G401 (cell line): ENCODE data around the gene SND1. TPM values are rescaled to one million over a fixed set of nuclear protein-coding genes. Genes with fewer than 3 reads are reported as not detected.
A peak's percentile ranks its signal among the peaks of the same experiment; 100 is the strongest.

Experiments
- DNase-seq: peaks from one replicate; pipeline ENCODE4 v3.0.0-alpha.2; 2015; ENCODE audit warnings: low spot score
- in situ Hi-C: cut with HindIII; loops from 2 replicates; pipeline ENCODE4 v1.10.0; 2016; ENCODE audit warnings: low sequenced_read_pairs, mixed read lengths
- total RNA-seq: library from RNA; depleted of rRNA; stranded (reverse); fragments of >200 nt; shearing (Covaris generic); gene quantifications from 2 replicates; pipeline ENCODE4 v1.2.3, GENCODE V29; 2014

The SND1 gene
- total RNA-seq, 1 experiment from 2014 or later: 98.0 TPM

DNA sequence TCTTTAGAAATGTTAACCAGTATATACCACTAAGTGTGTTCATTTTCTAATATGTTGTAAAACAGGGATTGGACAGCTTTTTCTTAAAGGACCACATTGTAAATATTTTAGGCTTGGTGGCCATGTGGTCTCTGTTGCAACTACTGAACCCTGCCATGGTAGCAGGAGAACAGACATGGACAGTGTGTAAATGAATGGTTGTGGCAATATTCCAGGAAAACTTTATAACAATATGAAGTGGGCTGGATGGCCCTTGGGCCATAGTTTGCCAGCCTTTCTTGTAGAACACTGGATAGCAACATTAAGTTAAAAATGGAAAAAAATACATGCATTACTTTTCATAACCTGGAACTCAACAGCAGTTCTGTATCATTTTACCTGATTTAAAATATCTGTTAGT is 61.0 kb downstream of the SND1 start:
- DNase-seq: no peak
- in situ Hi-C loops: loop anchor here (25.0 kb wide), 1 partner anchor 499 kb away; no protein-coding TSS in a partner anchor

- DNase-seq: peak; percentile 99
- in situ Hi-C loops: loop anchor here (25.0 kb wide), 1 partner anchor 499 kb away; no protein-coding TSS in a partner anchor
Observed at GRCh38 chr7:127713758-127714157, 61.8 kb downstream of the SND1 start.

DNA sequence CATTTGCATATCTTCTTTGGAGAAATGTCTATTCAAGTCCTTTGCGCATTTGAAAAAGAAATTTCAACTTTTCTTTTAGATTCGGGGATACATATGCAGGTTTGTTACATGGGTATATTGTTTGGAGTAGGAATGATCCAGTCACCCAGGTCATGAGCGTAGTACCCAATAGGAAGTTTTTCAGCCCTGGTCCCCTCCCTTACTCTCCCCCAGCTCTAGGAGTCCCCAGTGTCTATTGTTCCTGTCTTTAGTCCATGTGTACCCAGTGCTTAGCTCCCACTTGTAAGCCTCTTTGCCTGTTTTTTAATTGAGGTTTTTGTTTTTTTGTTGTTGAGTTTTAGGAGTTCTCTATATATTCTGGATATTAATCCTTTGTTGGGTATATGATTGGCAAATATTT is 63.3 kb downstream of the SND1 start:
- no peak for DNase-seq
- in situ Hi-C loops: loop anchor here (25.0 kb wide), 1 partner anchor 497 kb away; no protein-coding TSS in a partner anchor

DNA sequence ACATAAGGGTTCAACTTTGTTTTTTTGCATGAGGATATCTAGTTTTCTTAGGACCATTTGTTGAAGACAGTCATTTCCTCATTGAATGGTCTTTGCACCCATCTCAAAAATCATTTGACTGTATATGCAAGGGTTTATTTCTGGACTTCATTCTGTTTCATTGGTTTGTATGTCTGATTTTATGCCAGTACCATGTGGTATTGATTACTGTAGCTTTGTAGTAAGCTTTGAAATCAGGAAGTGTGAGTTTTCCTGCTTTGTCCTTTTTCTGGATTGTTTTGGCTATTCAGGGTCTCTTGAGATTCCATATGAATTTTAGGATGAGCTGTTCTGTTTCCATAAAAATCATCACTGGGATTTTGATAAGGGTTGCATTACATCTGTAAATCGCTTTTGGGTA is 63.9 kb downstream of the SND1 start:
- in situ Hi-C loops: loop anchor here (25.0 kb wide), 1 partner anchor 496 kb away; no protein-coding TSS in a partner anchor
- DNase-seq: no peak

DNA sequence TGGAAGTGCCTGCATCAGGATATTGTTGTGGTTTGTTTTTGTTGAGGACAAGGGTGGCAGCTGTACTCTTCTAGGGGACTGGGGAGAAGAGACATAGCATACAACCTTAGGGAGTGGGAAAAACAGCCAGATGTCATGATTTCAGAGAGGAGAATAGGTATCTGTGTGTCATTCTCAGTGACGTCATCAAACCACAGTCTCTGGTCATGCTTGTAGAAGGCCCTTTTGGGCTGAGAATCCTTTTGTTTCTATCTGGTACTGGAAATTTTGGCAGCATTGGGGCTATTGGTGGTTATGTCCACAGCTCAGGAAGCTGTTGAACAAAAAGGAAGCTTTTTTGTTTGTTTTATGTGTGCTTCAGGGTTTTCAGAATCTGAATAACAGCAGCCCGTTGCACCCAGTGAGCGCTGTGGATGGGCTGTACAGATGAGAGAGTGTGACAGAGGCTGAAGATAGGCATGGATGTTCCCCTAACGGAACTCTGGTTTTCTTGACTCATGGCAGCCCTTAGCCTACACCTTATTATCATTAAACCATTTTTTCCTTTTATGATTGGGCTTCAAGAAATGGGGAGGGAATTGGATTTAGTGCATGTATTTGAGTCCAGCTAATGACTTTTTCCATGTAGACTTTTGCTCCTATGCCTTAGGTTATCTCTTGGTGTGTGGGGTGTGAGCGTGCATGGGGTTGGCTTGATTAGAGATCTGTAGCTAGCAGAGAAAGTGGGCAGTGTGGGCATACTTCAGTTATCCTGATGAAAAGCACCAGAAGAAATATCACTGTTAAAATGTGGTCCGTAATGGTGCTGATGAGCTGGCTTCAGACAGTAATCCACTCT is 65.7 kb downstream of the SND1 start:
- no peak for DNase-seq
- in situ Hi-C loops: loop anchor here (25.0 kb wide), 1 partner anchor 495 kb away; no protein-coding TSS in a partner anchor

DNA sequence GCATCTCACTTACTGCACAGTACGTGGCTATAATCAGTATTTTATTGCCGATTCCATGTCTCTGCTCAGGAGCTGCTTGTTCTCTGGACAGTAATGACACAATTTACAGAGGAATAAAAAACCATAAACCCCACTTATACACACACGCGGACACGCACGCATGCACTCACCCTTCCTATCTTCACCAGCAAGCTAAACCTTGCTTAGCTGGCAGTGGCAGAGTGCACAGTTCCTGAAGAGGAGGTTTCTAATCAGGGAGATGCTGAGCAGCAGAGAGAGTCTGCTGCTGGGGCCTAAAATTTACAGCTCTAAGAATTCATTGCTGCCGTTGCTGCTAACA is 66.3 kb downstream of the SND1 start:
- peak; percentile 75 for DNase-seq

DNA sequence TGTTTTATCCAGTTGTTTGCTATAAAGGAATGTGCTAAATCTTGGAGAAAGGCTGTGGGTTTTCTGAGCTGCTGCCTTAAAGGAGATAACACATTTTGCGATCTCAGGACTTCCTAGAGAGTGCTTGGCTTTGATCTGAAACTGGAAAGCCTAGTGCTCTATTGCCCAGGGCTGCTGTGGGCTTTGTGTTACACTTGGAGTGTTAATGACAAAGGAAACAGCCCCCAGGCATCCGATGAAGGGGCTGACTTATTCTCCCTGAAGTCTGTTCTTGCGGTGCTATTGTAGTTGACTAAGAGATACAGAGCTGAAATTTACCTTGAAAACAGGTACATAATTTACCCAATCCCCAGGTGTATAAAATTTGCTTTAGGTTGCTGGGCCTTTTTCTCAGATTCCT is 74.5 kb downstream of the SND1 start:
- in situ Hi-C loops: no loop called here
- no peak for DNase-seq

More for the DNA sequence above, 66.3 kb downstream of the SND1 start:
- in situ Hi-C loops: loop anchor here (25.0 kb wide), 1 partner anchor 494 kb away; no protein-coding TSS in a partner anchor

DNA sequence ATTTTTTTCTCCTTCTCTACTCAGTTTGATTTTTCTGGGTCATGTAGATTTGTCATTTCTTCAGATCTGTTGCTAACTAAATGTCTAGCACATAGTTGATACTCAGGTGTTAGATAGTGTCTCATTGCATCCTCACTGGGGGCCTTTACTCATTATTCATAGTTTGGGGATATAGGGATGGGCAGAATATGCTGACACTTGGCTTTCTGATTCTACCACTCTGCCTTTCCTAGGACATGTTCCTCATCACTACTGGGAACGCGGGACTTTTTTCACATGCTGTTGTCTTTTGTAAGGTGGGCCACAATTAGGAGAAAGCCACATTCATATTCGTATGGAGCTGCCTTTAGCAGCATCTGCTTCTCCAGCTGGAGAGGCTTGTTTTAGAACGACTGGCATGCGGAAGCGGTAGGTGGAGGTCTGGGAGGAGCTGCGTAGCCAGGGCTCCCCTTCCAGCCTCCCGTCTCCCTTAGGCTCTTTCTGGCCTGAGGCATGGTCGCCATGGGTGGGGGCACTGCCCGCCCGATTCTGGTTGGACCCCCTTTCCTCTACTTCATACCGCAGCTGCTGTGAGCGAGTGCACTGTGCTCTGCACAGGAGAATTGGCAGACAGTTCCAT is 78.8 kb downstream of the SND1 start:
- DNase-seq: no peak
- in situ Hi-C loops: no loop called here

DNA sequence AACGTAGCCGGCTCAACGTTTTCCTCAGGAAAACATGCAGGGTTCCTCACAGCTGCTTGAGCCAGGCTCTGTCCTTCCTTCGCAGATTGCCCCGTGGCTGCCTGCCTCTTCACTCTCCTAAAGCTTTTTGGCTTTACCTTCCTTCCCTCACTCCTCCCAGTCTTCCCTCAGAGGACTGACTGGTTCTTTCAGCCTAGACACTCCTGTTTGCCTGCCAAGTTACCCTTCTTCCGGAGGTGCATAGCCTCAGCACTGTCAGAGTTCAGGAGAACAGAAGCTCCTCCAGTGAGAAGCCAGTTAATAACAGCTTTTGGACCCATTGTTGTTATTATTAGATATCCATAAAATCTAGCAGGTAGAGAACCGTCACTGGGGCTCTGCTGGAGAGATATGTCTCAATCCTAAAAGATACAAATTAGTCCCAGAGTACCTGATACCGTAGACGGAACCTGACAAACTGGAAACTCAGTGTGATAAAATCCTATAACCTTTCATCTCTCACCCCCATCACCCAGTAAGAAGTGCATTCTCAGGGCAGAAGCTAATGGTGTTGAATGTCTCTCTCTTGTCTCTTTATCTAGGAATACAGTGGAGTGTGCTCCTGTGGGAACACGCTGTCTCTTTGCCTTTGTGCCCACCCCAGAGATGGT is 79.6 kb downstream of the SND1 start:
- DNase-seq: peak; percentile 71
- in situ Hi-C loops: no loop called here

- DNase-seq: no peak
- in situ Hi-C loops: no loop called here
Observed at GRCh38 chr7:127732306-127732705, 80.3 kb downstream of the SND1 start.

DNA sequence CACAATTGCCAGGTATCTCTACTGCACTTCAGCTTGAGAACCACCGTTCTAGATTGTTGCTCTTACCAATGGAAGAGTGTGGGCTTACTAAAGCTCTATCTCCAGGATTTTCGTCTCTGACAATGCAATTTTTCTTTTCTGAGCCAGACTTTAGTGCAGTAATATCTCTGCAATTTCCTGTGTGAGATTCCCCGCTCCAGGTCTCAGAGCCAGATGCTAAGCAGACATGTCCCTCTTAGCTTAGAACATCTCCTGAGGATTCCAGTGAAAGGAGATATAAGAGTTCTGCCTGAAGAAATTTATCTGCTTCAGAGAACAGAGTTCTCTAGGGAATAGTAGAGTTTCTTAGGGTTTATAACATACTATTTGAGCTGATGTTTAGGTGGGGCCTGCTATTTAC is 82.0 kb downstream of the SND1 start:
- DNase-seq: no peak
- in situ Hi-C loops: no loop called here

- DNase-seq: no peak
- in situ Hi-C loops: no loop called here
Observed at GRCh38 chr7:127736511-127736910, 84.5 kb downstream of the SND1 start.

DNA sequence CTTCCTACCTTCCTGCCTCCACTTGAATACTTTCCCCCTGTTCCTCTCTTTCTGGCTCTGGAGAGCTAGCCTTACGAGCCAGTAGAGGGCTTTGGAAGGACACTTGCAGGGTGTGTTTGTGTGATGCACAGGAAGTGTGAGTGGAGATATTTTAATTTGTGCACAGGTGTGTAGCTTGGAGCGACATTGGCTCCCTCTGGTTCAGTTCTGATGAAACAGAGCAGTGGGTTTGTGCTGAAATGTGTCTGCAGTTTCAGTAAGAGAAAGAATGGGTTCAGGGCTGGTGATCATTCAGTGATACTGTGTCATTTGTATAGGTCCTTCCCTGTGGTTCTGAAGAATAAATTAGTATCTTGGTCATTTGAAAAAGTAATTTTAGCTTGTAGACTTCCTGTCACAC is 86.9 kb downstream of the SND1 start:
- in situ Hi-C loops: no loop called here

GRCh38 chr7:127741764-127742375 is 89.9 kb downstream of the SND1 start:
- DNase-seq: no peak
- in situ Hi-C loops: no loop called here

More for the DNA sequence above, 86.9 kb downstream of the SND1 start:
- DNase-seq: peak; percentile 34

GRCh38 chr7:127745445-127745844 is 93.5 kb downstream of the SND1 start:
- no peak for DNase-seq
- in situ Hi-C loops: no loop called here

DNA sequence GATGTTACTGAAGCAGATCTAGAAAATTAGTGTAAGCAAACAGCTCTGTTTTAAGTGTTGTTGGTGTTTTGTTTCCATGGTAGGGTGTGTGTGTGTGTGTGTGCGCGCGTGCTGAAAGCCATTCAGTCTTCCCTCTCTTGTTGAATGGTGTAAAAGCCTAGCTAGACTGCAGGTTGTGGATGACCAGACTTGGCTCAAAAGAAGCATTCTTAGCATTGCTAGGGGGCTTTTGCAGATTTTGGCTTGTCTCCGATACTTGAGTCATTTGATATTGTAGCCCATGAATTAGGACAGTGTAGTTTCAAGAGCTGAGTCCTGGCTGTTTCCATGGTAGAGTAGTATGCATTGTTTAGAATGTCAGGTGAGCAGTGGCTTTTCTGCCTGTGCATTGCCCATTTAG is 99.1 kb downstream of the SND1 start:
- DNase-seq: no peak
- in situ Hi-C loops: no loop called here

- in situ Hi-C loops: no loop called here
- no peak for DNase-seq
Observed at GRCh38 chr7:127751490-127752448, 99.8 kb downstream of the SND1 start.

- no peak for DNase-seq
Observed at GRCh38 chr7:127752829-127753228, 100.8 kb downstream of the SND1 start.

More at GRCh38 chr7:127752829-127753228, 100.8 kb downstream of the SND1 start:
- in situ Hi-C loops: no loop called here
